SJCRH30 (cell line): ENCODE data around the gene TPP1. TPM values are rescaled to one million over a fixed set of nuclear protein-coding genes. Genes with fewer than 3 reads are reported as not detected.
A peak's percentile ranks its signal among the peaks of the same experiment; 100 is the strongest.

Experiments used
- DNase-seq, 2 experiments: peaks; one replicate each; pipeline ENCODE4 v3.0.0-alpha.2; 2015 to 2020
- H3K27ac ChIP-seq: fragments of 250-450 bp; sonication (Bioruptor Pico); 2 replicates; pipeline ENCODE4 v1.5.1; 2020; ENCODE audit warnings: mild to moderate bottlenecking, moderate library complexity
- H3K27me3 ChIP-seq: fragments of 250-450 bp; sonication (Bioruptor Pico); 2 replicates; pipeline ENCODE4 v1.5.1; 2020; ENCODE audit warnings: mild to moderate bottlenecking, moderate library complexity
- H3K36me3 ChIP-seq: fragments of 250-450 bp; sonication (Bioruptor Pico); 2 replicates; pipeline ENCODE4 v1.5.1; 2020; ENCODE audit warnings: mild to moderate bottlenecking, moderate library complexity
- H3K4me1 ChIP-seq: fragments of 250-450 bp; sonication (Bioruptor Pico); 2 replicates; pipeline ENCODE4 v1.5.1; 2020; ENCODE audit warnings: mild to moderate bottlenecking, moderate library complexity
- H3K4me3 ChIP-seq: fragments of 250-450 bp; sonication (Bioruptor Pico); 2 replicates; pipeline ENCODE4 v1.5.1; 2020; ENCODE audit warnings: mild to moderate bottlenecking, moderate library complexity
- H3K9me3 ChIP-seq: fragments of 250-450 bp; sonication (Bioruptor Pico); replicated peaks from 2 replicates; pipeline ENCODE4 v1.5.1; 2020; ENCODE audit warnings: mild to moderate bottlenecking, moderate library complexity
- total RNA-seq: library from RNA; depleted of rRNA; stranded (reverse); fragments of >200 nt; shearing (Covaris generic); gene quantifications from 2 replicates; pipeline ENCODE4 v1.2.3, GENCODE V29; 2014

Gene TPP1
- total RNA-seq, 1 experiment from 2014 or later, result 8.7 TPM

DNA sequence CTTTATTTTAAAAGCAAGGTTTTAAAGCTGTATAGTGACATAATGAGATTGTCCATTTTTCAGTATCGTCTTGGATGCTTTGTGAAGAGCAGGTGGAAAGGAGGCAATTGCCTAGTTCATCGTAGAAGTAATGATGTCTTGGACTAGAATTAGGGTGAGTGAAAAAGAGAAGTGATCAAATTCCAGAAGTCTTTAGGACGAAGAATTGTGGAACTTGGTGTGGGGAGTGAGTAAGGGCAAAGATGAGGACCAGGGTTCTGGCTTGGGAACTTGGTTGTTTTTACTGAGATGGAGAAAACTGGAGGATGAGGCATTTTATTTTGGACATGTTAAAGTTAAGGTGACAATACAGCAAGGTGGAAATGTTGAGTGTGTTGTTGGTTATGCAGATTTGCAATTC is 14.4 kb downstream of the TPP1 start:
- Histone ChIP-seq H3K9me3 (no peaks in the 10 kb centered on the region), H3K36me3 (peaks cover 29% of the 10 kb centered on the region), H3K4me3 (peak overlapping the region; percentile 96), H3K27ac (no peak overlapping the region), H3K4me1 (peaks cover 21% of the 10 kb centered on the region), H3K27me3 (no peaks in the 10 kb centered on the region)
- no peak for DNase-seq

- H3K27ac ChIP-seq, result peak overlapping the region; percentile 52
- DNase-seq, result peak; percentile 32 to 63
These were observed 15.1 kb downstream of the TPP1 start for GRCh38 chr11:6604081-6604626.

GRCh38 chr11:6603287-6604080 is 15.7 kb downstream of the TPP1 start, which contains the start of the genes ILK and RRP8:
ILK (plus strand) TSS chr11:6603774; CDS start chr11:6604272, 498 bp downstream.
RRP8 (minus strand) TSS chr11:6603616; CDS start chr11:6603502, 114 bp downstream.
- peak; percentile 84 to 89 for DNase-seq
- Histone ChIP-seq H3K27me3 (no peaks in the 10 kb centered on the region), H3K9me3 (no peaks in the 10 kb centered on the region), H3K4me1 (peaks cover 21% of the 10 kb centered on the region), H3K27ac (peak within 1 kb of the TSS; percentile 52), H3K36me3 (peaks cover 23% of the 10 kb centered on the region), H3K4me3 (peak within 1 kb of the TSS; percentile 96)

More at GRCh38 chr11:6604081-6604626, 15.1 kb downstream of the TPP1 start:
- no peaks in the 10 kb centered on the region for H3K27me3 ChIP-seq
- no peaks in the 10 kb centered on the region for H3K9me3 ChIP-seq
- H3K4me3 ChIP-seq, result peak overlapping the region; percentile 96
- H3K4me1 ChIP-seq, result peaks cover 21% of the 10 kb centered on the region
- H3K36me3 ChIP-seq, result peaks cover 26% of the 10 kb centered on the region

DNA sequence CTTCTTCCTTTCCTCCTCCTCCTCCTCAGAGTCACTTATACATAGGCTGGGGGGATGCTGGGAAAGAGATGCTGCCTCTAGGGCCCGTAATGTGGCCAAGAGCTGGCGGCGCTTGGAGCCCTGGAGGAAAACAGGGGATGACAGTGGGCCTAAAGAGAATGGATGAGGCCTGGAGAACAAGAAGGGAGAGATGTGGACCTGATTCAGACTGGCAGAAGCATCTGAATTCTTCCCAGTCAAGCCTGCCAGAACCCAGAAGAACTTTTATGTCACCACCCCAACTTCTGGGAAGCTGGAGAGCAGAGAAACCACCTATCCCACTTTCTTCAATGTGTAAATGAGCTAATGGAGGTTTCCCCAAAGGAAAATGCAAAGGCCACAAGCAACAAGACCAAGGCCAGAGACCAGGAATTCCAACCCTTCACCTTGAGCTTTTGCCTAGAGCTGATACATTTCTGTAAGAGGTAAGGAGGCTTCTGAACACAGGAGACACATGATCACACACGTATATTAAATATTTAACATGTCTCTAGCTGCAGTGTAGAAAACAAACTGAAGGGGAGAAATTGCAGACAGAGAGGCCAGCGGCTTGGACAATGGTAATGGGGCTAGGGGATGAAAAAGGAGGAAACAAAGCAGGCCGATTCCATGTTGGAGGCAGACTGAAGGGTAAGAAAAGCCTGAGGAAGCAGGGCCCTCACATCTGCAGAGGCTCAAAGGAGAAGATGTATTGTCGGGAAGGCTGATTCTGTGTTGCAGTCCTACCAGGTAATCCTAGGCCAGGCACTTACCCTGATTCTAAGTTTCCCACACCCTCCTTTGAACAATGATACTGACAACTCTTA is 16.9 kb downstream of the TPP1 start:
- Histone ChIP-seq H3K4me1 (peaks cover 15% of the 10 kb centered on the region), H3K27ac (no peak overlapping the region), H3K36me3 (peaks cover 23% of the 10 kb centered on the region), H3K9me3 (no peaks in the 10 kb centered on the region), H3K27me3 (no peaks in the 10 kb centered on the region), H3K4me3 (peak overlapping the region; percentile 96)
- DNase-seq, result no peak

DNA sequence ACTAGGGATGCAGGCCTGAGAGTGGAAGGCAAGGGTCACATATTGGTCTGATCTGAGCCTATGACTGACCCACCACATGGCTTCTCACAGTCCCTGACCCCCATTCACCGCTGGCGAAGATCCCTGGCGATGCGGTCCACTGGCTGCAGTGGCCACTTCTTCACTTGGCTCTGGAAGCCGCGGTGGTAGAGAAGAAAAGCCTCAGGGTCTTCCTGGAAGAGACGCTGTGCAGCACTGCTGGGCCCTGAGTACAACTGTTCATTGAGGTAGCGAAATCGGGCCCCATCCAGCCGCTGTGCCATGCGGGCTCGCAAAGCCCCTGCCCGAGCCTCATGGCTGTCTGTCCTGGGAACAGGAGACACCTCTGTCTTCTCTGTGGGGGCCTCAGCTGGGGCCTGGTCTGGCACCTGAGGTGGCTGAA is 18.2 kb downstream of the TPP1 start:
- peaks cover 5% of the 10 kb centered on the region; the same call in 1 of the 2 replicates for H3K4me1 ChIP-seq
- peaks cover 26% of the 10 kb centered on the region for H3K36me3 ChIP-seq
- no peak overlapping the region for H3K27ac ChIP-seq
- no peak overlapping the region for H3K4me3 ChIP-seq
- H3K27me3 ChIP-seq, result no peaks in the 10 kb centered on the region
- H3K9me3 ChIP-seq, result no peaks in the 10 kb centered on the region
- DNase-seq, result no peak

GRCh38 chr11:6599881-6600390 is 19.3 kb downstream of the TPP1 start:
- no peaks in the 10 kb centered on the region for H3K9me3 ChIP-seq
- H3K27me3 ChIP-seq, result no peaks in the 10 kb centered on the region
- DNase-seq, result no peak
- H3K27ac ChIP-seq, result no peak overlapping the region
- 0 out of 2 replicates have a peak, but pooled peaks cover 3% of the 10 kb centered on the region for H3K4me1 ChIP-seq
- H3K4me3 ChIP-seq, result no peak overlapping the region
- peaks cover 26% of the 10 kb centered on the region for H3K36me3 ChIP-seq

- Histone ChIP-seq H3K36me3 (peaks cover 26% of the 10 kb centered on the region), H3K27me3 (no peaks in the 10 kb centered on the region), H3K4me1 (0 out of 2 replicates have a peak, but pooled peaks cover 3% of the 10 kb centered on the region), H3K27ac (no peak overlapping the region), H3K4me3 (no peak overlapping the region), H3K9me3 (no peaks in the 10 kb centered on the region)
- DNase-seq, result no peak
These were observed 19.8 kb downstream of the TPP1 start for GRCh38 chr11:6599449-6599848.

DNA sequence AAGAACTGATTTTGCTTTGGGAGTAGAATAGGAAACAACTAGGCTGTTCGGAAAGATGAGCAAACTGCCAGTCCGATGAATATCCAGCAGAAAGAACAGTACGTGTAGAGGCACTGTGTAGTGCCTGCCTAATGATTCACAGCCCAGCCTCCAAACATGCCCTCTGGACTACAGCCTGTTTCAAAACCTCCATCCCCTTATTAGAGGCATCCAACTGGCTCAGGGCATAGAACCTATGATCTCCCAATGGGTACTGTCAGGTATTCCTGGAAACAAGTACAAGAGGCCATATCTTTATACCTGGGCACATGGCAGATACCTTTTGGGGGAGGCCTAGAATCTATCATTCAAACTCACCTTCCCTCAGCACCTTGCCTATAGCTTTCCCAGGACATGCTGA is 20.7 kb downstream of the TPP1 start:
- H3K9me3 ChIP-seq, result no peaks in the 10 kb centered on the region
- no peak overlapping the region for H3K27ac ChIP-seq
- DNase-seq, result no peak
- no peaks in the 10 kb centered on the region for H3K27me3 ChIP-seq
- no peak overlapping the region for H3K4me3 ChIP-seq
- H3K4me1 ChIP-seq, result 0 out of 2 replicates have a peak, but pooled peaks cover 3% of the 10 kb centered on the region
- H3K36me3 ChIP-seq, result peaks cover 29% of the 10 kb centered on the region

DNA sequence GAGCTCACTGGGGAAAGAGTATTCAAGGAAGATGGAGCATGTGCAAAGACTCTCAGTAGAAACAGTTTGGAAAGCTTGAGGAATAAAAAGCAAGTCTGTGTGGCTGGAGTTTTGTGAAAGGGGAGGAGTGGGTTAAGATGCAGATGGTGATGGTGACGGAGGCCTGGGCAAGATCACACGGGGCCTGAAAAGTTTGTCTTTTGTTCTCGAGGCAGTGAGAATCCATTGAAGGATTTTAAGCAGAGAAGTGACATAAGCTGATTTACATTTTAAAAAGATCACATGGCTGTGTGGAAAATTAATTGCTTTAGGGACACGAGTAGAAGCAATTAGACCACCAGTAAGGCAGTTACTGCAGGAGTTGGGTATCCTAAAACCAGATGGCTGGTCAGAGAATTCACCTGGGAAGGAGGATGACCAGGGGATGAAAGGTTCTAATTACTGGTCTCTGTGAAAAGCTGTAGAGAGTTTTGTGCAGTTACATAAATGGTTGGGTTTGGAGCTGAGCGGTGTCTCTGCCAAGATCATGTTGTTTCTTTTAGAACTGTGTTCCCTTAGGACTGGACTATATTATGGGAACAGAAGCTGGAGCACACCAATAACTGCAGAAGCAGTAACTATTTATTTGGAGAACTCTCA is 22.9 kb downstream of the TPP1 start:
- no peaks in the 10 kb centered on the region for H3K9me3 ChIP-seq
- H3K27ac ChIP-seq, result no peak overlapping the region
- H3K27me3 ChIP-seq, result no peaks in the 10 kb centered on the region
- H3K4me3 ChIP-seq, result no peak overlapping the region
- no peaks in the 10 kb centered on the region for H3K4me1 ChIP-seq
- H3K36me3 ChIP-seq, result peaks cover 30% of the 10 kb centered on the region
- DNase-seq, result no peak

GRCh38 chr11:6594142-6594768 is 25.0 kb downstream of the TPP1 start:
- no peaks in the 10 kb centered on the region for H3K4me1 ChIP-seq
- no peak overlapping the region for H3K27ac ChIP-seq
- no peaks in the 10 kb centered on the region for H3K27me3 ChIP-seq
- peaks cover 20% of the 10 kb centered on the region for H3K36me3 ChIP-seq
- H3K4me3 ChIP-seq, result no peak overlapping the region
- no peaks in the 10 kb centered on the region for H3K9me3 ChIP-seq
- DNase-seq, result no peak

DNA sequence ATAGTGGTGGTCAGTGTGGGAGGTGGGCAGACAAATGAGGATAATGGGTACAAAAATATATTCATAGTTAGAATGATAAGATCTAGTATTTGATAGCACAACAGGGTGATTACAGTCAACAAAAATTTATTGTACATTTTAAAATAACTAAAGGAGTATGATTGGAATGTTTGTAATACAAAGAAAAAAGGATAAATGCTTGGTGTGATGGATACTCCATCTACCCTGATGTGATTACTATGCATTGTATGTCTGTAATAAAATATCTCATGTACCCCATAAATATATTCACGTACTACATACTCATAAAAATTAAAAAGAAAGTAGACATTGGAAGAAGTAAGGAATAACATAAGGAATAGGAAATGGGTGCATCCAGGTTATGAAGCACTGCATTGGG is 31.2 kb downstream of the TPP1 start:
- H3K4me3 ChIP-seq, result no peak overlapping the region
- DNase-seq, result no peak
- H3K4me1 ChIP-seq, result no peaks in the 10 kb centered on the region
- H3K36me3 ChIP-seq, result peaks cover 18% of the 10 kb centered on the region
- H3K27me3 ChIP-seq, result no peaks in the 10 kb centered on the region
- H3K27ac ChIP-seq, result no peak overlapping the region
- peaks cover 6% of the 10 kb centered on the region; the same call in 1 of the 2 replicates for H3K9me3 ChIP-seq

DNA sequence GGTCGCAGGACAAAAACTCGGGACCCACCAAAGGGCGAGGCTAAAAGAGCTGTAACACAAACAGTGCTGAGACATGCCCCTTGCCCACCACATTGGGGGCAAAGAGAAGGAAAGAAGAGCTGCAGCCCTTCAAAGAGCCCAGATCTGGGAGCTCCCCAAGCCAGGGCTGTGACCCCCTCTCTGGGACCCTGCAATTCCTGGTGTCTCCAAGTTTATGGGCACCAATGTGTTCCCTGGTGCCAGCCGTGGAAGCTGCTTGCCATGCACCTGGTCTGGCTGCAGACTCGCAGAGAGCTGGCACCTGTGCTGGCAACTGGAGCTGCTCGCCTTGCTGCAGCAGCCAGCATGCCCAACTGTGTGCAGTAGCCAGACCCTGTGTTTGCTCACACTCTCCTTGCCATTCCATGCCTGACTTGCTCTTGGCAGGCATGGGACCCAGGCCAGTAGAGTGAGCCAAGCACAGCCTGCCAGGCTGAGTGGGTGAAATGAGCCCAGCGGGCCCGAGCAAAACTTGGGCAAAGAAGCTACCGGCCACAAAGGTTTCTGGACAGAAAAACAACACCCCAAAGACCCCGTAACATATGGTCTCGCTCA is 31.8 kb downstream of the TPP1 start:
- Histone ChIP-seq H3K4me1 (no peaks in the 10 kb centered on the region), H3K27me3 (no peaks in the 10 kb centered on the region), H3K4me3 (no peak overlapping the region), H3K9me3 (peaks cover 6% of the 10 kb centered on the region; the same call in 1 of the 2 replicates), H3K27ac (no peak overlapping the region), H3K36me3 (peaks cover 18% of the 10 kb centered on the region)
- DNase-seq, result no peak
